Kidney (tissue), 14 donors: Measurements from ENCODE around the gene FANCC. TPM values are rescaled to one million over a fixed set of nuclear protein-coding genes. Genes with fewer than 3 reads are reported as not detected.

Source experiments
- DNase-seq, 5 donors: peaks; one replicate each; pipeline ENCODE4 v3.0.0-alpha.2; 2013 to 2020
- FAIRE-seq: peaks from 2 replicates; lab custom pipeline; 2012; peaks lifted over from hg19 to GRCh38; lab: Jason Lieb, UNC
- H3K27ac ChIP-seq, 2 donors: one replicate each; pipeline ENCODE4 v1.7.0; 2013; ENCODE audit warnings: low read depth in 2 of 2, low read length in 2 of 2, inconsistent platforms in 1 of 2
- H3K27me3 ChIP-seq: one replicate; pipeline ENCODE4 v1.7.1; 2013; ENCODE audit warnings: low read length, inconsistent platforms; ENCODE audit not compliant: control insufficient read depth, insufficient read depth
- H3K36me3 ChIP-seq, 3 donors: one replicate each; pipeline versions ENCODE4 v1.7.0 to v1.7.1; 2013; ENCODE audit warnings: low read length in 3 of 3, control low read depth in 1 of 3, inconsistent platforms in 1 of 3; ENCODE audit not compliant: insufficient read depth in 3 of 3, control insufficient read depth in 2 of 3
- H3K4me1 ChIP-seq, 3 donors: one replicate each; pipeline versions ENCODE4 v1.7.0 to v1.7.1; 2013; ENCODE audit warnings: low read length in 3 of 3, inconsistent platforms in 1 of 3, low read depth in 1 of 3; ENCODE audit not compliant: control insufficient read depth in 2 of 3, insufficient read depth in 2 of 3
- H3K4me3 ChIP-seq, 3 donors: one replicate each; pipeline versions ENCODE4 v1.7.0 to v1.8.1; 2013; ENCODE audit warnings: low read length in 3 of 3, control low read depth in 1 of 3, inconsistent platforms in 1 of 3
- H3K9ac ChIP-seq, 3 donors: one replicate each; pipeline versions ENCODE4 v1.7.0 to v1.7.1; 2013; ENCODE audit warnings: low read length in 3 of 3, control low read depth in 1 of 3, inconsistent platforms in 1 of 3
- H3K9me3 ChIP-seq, 3 donors: one replicate each; pipeline versions ENCODE4 v1.7.0 to v1.7.1; 2013; ENCODE audit warnings: low read length in 3 of 3, control low read depth in 1 of 3, inconsistent platforms in 1 of 3; ENCODE audit not compliant: control insufficient read depth in 2 of 3, insufficient read depth in 1 of 3
- intact Hi-C: fragments of 100-400 bp; cut with DNase I; formaldehyde crosslinking; loops from one replicate; pipeline ENCODE4 v1.11.1; 2022
- polyA plus RNA-seq: library from polyadenylated mRNA; stranded (reverse); fragments of 350-450 nt; fragmentation: Illumina TruSeq; extraction: RNeasy Lipid Tissue Mini Kit (QIAGEN cat#74804); gene quantifications from one replicate; pipeline ENCODE4 v1.2.3, GENCODE V29; 2014; ENCODE audit warnings: low read depth, low replicate concordance; ENCODE audit not compliant: insufficient read depth
- total RNA-seq: library from RNA; stranded (reverse); fragmentation: NEBNext Ultra II Directional; extraction: Animal tissue kit (Norgen Biotek cat#: 25700); gene quantifications from one replicate; pipeline ENCODE4 v1.2.1, GENCODE V29; 2021
- TF ChIP-seq, protein P1 (sequence below): IDR thresholded peaks from 3 replicates; pipeline ENCODE4 v1.5.1; 2012; ENCODE audit warnings: mild to moderate bottlenecking, moderate library complexity, borderline replicate concordance; ENCODE audit not compliant: insufficient read depth; ENCODE audit errors: extremely low read depth
- donor health status: control.
- donor health status: control.
- donor health status: control.
- donor health status: control.
- donor health status: control.
- donor health status: DM: yes; HTN: yes; CAD: no.
- donor health status: Normal renal cell carcinoma (clear cell type).

Gene FANCC
- total and polyA plus RNA-seq, 2 donors from 2014 or later, result 7.5 to 10.8 TPM

DNA sequence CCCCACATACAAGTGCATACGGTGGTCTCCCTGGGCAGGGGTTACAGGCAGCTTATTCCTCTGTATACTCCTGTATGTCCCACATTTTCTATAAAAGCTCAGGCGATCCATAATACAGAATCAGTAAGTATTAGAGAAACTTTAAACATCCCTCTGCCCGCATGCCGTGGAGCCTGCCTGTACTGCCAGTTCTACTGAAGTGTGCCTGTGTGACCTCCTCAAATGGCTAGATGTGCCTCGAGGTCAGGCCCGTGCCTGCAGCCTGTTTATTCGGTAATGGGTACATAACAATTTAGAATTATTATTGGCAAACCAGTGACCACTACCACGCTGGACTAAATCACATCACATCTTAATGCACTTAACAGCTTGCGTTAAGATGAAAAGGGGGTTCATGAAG is 190.8 kb downstream of the FANCC start:
- Histone ChIP-seq H3K36me3 (peaks cover 0 to 7% (median 0%) of the 10 kb centered on the region in 3 donors), H3K9me3 (no peaks in the 10 kb centered on the region), H3K27me3 (no peaks in the 10 kb centered on the region), H3K27ac (no peak overlapping the region), H3K4me3 (no peak overlapping the region), H3K9ac (peak overlapping the region in 1 of 3 donors; percentile 67), H3K4me1 (peaks cover 0 to 9% (median 8%) of the 10 kb centered on the region in 3 donors)
- TF ChIP-seq, protein P1, sequence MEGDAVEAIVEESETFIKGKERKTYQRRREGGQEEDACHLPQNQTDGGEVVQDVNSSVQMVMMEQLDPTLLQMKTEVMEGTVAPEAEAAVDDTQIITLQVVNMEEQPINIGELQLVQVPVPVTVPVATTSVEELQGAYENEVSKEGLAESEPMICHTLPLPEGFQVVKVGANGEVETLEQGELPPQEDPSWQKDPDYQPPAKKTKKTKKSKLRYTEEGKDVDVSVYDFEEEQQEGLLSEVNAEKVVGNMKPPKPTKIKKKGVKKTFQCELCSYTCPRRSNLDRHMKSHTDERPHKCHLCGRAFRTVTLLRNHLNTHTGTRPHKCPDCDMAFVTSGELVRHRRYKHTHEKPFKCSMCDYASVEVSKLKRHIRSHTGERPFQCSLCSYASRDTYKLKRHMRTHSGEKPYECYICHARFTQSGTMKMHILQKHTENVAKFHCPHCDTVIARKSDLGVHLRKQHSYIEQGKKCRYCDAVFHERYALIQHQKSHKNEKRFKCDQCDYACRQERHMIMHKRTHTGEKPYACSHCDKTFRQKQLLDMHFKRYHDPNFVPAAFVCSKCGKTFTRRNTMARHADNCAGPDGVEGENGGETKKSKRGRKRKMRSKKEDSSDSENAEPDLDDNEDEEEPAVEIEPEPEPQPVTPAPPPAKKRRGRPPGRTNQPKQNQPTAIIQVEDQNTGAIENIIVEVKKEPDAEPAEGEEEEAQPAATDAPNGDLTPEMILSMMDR, result no peak
- intact Hi-C loops, result loop anchor here (10.0 kb wide), 1 partner anchor 342 kb away; no protein-coding TSS in a partner anchor
- DNase-seq (no peak), FAIRE-seq (no peak)

DNA sequence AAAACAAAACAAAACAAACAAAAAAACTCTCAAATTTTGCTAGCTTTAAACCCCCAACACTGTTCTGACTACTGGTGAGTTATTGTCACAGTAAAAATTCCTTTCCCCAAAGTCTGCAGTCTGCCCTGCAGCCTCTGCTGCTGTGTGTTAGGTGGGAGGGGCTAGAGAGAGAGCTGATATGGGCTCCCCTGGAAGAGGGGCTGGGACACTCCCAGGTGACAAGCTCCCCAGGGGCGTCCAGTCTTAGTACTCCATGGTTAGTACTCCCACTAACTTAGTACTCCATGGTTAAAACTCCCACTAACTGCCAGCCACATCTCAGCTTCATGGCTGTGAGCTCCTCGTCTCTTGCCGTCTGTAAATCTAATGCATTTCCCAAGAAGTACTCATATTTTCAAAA is 191.9 kb downstream of the FANCC start:
- FAIRE-seq, result no peak
- no peak for DNase-seq
- intact Hi-C loops, result loop anchor here (10.0 kb wide), 1 partner anchor 341 kb away; no protein-coding TSS in a partner anchor

DNA sequence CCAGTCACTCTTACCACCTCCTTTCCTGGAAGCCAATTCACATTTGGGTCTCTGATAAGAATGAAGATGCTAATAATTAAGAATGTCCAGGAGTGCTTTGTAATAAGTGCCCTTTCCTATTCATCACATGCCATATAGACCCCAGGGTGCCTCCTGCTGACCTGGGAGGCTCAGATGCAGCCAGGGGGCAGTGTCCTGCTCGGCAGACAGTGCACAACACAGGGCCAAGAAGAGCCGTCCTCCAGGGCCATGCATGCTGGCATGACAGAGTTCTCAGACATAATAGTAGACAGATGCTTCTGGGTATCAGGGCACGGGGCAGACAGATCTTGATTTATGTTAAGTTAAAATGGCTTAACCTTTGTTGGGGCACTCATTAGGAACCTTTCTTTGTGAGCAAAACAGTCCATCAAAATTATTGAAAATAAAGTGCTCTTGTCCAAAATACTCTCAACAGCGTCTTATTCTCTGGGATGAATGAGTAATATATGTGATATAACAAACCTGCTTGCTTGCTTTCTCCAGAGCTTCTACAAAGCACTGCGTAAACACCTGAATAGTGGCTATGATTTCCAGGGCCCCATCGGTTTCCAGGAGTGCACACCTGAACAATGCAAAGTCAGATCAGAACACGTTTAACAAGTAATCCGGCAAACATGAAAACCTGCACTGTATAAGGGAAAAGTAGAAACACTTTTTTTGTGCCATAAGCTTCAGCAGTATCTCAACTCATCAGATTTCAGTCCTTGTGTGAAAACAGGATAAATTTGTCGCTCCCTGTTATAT is 192.7 kb downstream of the FANCC start:
- Histone ChIP-seq H3K27me3 (no peaks in the 10 kb centered on the region), H3K4me1 (peaks cover 0 to 9% (median 5%) of the 10 kb centered on the region in 3 donors), H3K27ac (no peak overlapping the region), H3K4me3 (no peak overlapping the region), H3K36me3 (peaks cover 0 to 7% (median 2%) of the 10 kb centered on the region in 3 donors), H3K9me3 (no peaks in the 10 kb centered on the region), H3K9ac (no peak overlapping the region)
- FAIRE-seq, result no peak
- DNase-seq, result no peak
- intact Hi-C loops, result loop anchor here (10.0 kb wide), 1 partner anchor 340 kb away; no protein-coding TSS in a partner anchor
- TF ChIP-seq, protein P1, result peak; percentile 6

More for the DNA sequence above, 191.9 kb downstream of the FANCC start:
- Histone ChIP-seq H3K27ac (no peak overlapping the region), H3K4me3 (no peak overlapping the region), H3K27me3 (no peaks in the 10 kb centered on the region), H3K9me3 (no peaks in the 10 kb centered on the region), H3K9ac (no peak overlapping the region), H3K4me1 (peaks cover 0 to 9% (median 5%) of the 10 kb centered on the region in 3 donors), H3K36me3 (peaks cover 0 to 7% (median 2%) of the 10 kb centered on the region in 3 donors)
- TF ChIP-seq, protein P1, result no peak
